ENCODE measurements around the gene ULBP2. TPM values are rescaled to one million over a fixed set of nuclear protein-coding genes. Genes with fewer than 3 reads are reported as not detected.
"Not testable (repeated sequence)": the region's sequence is repeated elsewhere in the genome, so short reads cannot be mapped to it uniquely, and the experiment has no call there.

Gene ULBP2
- total RNA-seq, 5 donors from 2014 or later (not counting 1 experiment from before 2014, with no cell fraction given): 0.20 to 3.9 (median 1.6) TPM; not detected in 2

DNA sequence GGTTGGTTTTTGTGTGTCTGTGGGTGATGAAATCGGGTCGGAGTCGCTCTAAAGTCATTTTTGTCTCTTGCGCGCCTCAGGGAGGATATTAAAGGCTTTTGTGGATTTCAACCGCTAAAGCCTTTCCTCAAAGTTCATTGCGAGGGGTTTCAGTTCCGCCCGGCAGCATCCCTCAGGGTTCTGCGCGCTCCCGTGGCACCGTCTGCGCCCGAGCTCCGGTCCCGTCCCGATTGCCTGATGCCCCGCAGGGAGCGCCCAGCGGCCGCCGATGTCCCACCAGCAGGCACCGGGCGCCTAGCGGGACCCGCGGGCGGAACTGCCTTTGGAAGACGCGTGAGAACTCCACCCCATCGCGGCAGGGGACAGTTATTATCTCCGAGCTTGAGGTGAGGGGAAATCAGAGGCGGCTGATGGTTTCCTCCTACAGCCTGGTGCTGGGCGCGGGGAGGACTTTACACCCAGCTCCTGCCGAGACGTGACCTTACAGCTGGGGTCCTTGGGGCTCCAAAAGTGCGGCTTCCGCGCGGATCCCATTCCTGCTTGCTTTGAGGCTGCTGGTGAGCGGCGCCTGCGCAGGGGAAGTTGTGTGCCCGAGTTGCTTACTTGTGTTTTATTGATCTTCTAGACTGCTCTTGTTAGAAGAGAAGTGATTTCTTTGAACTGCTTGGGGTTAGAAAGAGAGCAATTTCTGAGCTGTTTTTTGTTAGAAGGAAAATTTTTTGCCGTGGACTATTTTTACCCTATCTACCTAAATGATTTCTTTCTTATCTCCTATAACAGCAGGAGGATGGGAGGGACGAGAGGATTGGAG lies 49.1 kb downstream of the ULBP2 start:
- Histone ChIP-seq H3K27me3 (replicated peaks in 1 of 2; ENCODE audit: control insufficient read depth in 2 of 2, extremely low read depth in 1 of 2, insufficient read depth in 2 of 2, low read length in 1 of 2) (peaks cover 22 to 78% of the 10 kb centered on the region in 2 experiments), H3K27ac (ENCODE audit: low read length) (no peak overlapping the region), H3K9me3 (no peaks in the 10 kb centered on the region), H3K4me3 (ENCODE audit: control insufficient read depth in 1 of 2, extremely low read depth in 1 of 2, low read length in 1 of 2) (peak overlapping the region; percentile 30 to 79), H3K36me3 (ENCODE audit: control insufficient read depth in 2 of 2, extremely low read depth in 1 of 2, insufficient read depth in 1 of 2, low read length in 1 of 2) (no peaks in the 10 kb centered on the region), H3K4me1 (ENCODE audit: control insufficient read depth in 1 of 2, extremely low read depth in 1 of 2, insufficient read depth in 2 of 2, low read length in 2 of 2) (peaks cover 18 to 35% of the 10 kb centered on the region in 2 experiments)
- Mint-ChIP-seq H3K36me3 (peaks cover 4% of the 10 kb centered on the region), H3K4me3 (peak overlapping the region; percentile 70 to 82 (median 72)), H3K27me3 (peaks cover 89 to 96% of the 10 kb centered on the region in 2 donors), H3K4me1 (peaks cover 27 to 35% (median 34%) of the 10 kb centered on the region in 3 donors), H3K27ac (no peak overlapping the region), H3K9me3 (peaks cover 3 to 6% (median 6%) of the 10 kb centered on the region in 3 donors)
- DNase-seq (peak in 4 of 35 experiments; percentile 19 to 52 (median 32)), ATAC-seq (replicated peaks in 1 of 4) (peak; percentile 43 to 72 (median 55))
- ChIA-PET POLR2A (interaction anchor here in 1 of 2 donors (0.6 kb wide), 1 partner anchor 27 kb away, joined by 3 read pairs; the partner anchor contains the start of gene ULBP1), CTCF (no interaction called here)
- WGBS (ENCODE audit: insufficient coverage): 1% methylated on average over 46 of the region's 49 CpGs

DNA sequence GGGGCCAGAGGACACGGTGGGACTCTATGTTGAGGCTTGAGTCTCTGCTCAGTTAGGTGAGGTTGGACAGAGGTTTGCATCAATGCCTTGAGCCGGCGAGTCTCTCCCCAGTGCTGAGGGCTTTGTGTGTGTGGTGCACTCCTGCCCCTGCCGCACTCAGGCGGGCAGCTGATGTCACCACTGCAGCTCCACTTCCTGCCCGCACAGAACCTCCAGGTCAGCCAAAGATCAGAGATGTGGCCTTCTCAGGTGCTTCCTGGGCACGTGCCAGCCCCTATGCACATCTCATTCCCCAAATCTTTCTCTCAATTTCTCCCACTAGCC lies 49.6 kb downstream of the ULBP2 start:
- Mint-ChIP-seq H3K4me1 (peaks cover 27 to 35% (median 34%) of the 10 kb centered on the region in 3 donors), H3K27me3 (peaks cover 88 to 96% of the 10 kb centered on the region in 2 donors), H3K4me3 (peak overlapping the region; percentile 70 to 82 (median 72))
- POLR2A ChIA-PET: interaction anchor here in 1 of 2 donors (0.6 kb wide), 1 partner anchor 28 kb away, joined by 3 read pairs; the partner anchor contains the start of gene ULBP1
- ATAC-seq (replicated peaks in 1 of 4) (peak; percentile 51 to 74 (median 58)), DNase-seq (peak in 1 of 35 experiments; percentile 25)
- H3K36me3 Mint-ChIP-seq; H3K9me3 Mint-ChIP-seq; H3K9me3 ChIP-seq; H3K27ac Mint-ChIP-seq; H3K27ac ChIP-seq (ENCODE audit: low read length); CTCF ChIA-PET; H3K36me3 ChIP-seq (ENCODE audit: control insufficient read depth in 2 of 2, extremely low read depth in 1 of 2, insufficient read depth in 1 of 2, low read length in 1 of 2): not testable (repeated sequence)
- WGBS (ENCODE audit: insufficient coverage): no CpG with 5 or more reads among the region's 7 CpGs
- Histone ChIP-seq H3K4me3 (ENCODE audit: control insufficient read depth in 1 of 2, extremely low read depth in 1 of 2, low read length in 1 of 2) (peak overlapping the region in 1 of 2 donors; percentile 79), H3K27me3 (replicated peaks in 1 of 2; ENCODE audit: control insufficient read depth in 2 of 2, extremely low read depth in 1 of 2, insufficient read depth in 2 of 2, low read length in 1 of 2) (peaks cover 19 to 78% of the 10 kb centered on the region in 2 experiments), H3K4me1 (ENCODE audit: control insufficient read depth in 1 of 2, extremely low read depth in 1 of 2, insufficient read depth in 2 of 2, low read length in 2 of 2) (peaks cover 18 to 35% of the 10 kb centered on the region in 2 experiments)

DNA sequence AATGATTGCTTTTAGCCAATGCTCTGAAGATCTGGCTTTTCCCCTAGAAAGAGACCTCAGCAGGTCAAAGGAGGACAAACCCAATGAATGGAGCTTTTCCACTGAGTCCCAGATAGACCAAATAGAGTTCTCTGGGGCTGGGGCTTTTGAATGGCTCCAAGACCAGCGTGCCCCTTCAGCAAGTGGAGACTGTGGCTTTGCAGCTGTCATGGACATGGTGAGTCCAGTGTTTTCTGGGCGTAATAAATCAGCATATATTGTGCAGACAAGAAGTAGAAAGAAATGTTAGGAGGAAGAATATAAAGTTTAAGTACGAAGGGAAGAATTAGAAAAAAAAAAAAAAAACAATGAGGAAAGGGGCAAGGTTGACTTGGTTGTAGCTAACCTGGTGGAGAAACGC lies 50.0 kb downstream of the ULBP2 start:
- H3K27ac ChIP-seq (ENCODE audit: low read length): no peak overlapping the region
- no peaks in the 10 kb centered on the region for H3K36me3 ChIP-seq (ENCODE audit: control insufficient read depth in 2 of 2, extremely low read depth in 1 of 2, insufficient read depth in 1 of 2, low read length in 1 of 2)
- H3K36me3 Mint-ChIP-seq: peaks cover 4% of the 10 kb centered on the region
- 25% methylated on average over 1 of the region's 4 CpGs for WGBS (ENCODE audit: insufficient coverage)
- H3K4me3 ChIP-seq (ENCODE audit: control insufficient read depth in 1 of 2, extremely low read depth in 1 of 2, low read length in 1 of 2): peak overlapping the region in 1 of 2 donors; percentile 79
- H3K27ac Mint-ChIP-seq: no peak overlapping the region
- H3K4me1 Mint-ChIP-seq: peaks cover 27 to 35% (median 34%) of the 10 kb centered on the region in 3 donors
- peaks cover 3 to 6% (median 6%) of the 10 kb centered on the region in 3 donors for H3K9me3 Mint-ChIP-seq
- peaks cover 88 to 95% of the 10 kb centered on the region in 2 donors for H3K27me3 Mint-ChIP-seq
- peaks cover 16 to 74% of the 10 kb centered on the region in 2 experiments for H3K27me3 ChIP-seq (replicated peaks in 1 of 2; ENCODE audit: control insufficient read depth in 2 of 2, extremely low read depth in 1 of 2, insufficient read depth in 2 of 2, low read length in 1 of 2)
- peaks cover 18 to 35% of the 10 kb centered on the region in 2 experiments for H3K4me1 ChIP-seq (ENCODE audit: control insufficient read depth in 1 of 2, extremely low read depth in 1 of 2, insufficient read depth in 2 of 2, low read length in 2 of 2)
- CTCF ChIA-PET: no interaction called here
- DNase-seq (no peak), ATAC-seq (replicated peaks in 1 of 4) (no peak)
- peak overlapping the region in 2 of 3 donors; percentile 72 to 82 for H3K4me3 Mint-ChIP-seq
- H3K9me3 ChIP-seq: no peaks in the 10 kb centered on the region
- POLR2A ChIA-PET: interaction anchor here in 1 of 2 donors (0.7 kb wide), 1 partner anchor 850 kb away, joined by 4 read pairs; no protein-coding TSS in a partner anchor

DNA sequence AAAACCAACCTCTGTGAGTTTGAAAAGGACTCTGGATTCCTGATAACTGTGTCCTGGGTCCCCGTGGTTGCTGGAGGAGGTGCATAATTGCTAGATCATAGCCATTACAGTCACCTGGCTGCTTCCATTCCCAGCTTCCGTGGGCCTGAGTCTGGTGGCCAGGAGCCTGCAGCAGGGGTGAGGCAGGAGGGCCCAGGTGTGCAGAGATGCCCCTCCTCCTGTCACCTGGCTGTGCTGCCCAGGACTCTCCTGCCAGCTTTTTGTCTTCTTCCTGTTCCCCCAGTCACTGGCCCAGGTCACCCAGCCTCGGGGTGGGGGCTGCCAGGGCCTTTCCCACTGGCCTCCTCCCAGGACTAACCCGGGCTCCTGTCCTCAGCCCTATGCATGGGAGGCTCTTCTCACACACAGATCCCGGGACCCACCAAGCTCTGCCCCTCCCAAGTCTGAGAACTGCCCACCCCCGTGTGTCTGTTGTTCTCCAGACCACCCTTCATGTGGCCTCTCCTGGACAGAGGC lies 53.5 kb downstream of the ULBP2 start:
- Histone ChIP-seq H3K27me3 (replicated peaks in 1 of 2; ENCODE audit: control insufficient read depth in 2 of 2, extremely low read depth in 1 of 2, insufficient read depth in 2 of 2, low read length in 1 of 2) (peaks cover 4 to 55% of the 10 kb centered on the region in 2 experiments), H3K9me3 (no peaks in the 10 kb centered on the region), H3K4me1 (ENCODE audit: control insufficient read depth in 1 of 2, extremely low read depth in 1 of 2, insufficient read depth in 2 of 2, low read length in 2 of 2) (peaks cover 8 to 19% of the 10 kb centered on the region in 2 experiments), H3K4me3 (ENCODE audit: control insufficient read depth in 1 of 2, extremely low read depth in 1 of 2, low read length in 1 of 2) (no peak overlapping the region), H3K27ac (ENCODE audit: low read length) (no peak overlapping the region), H3K36me3 (ENCODE audit: control insufficient read depth in 2 of 2, extremely low read depth in 1 of 2, insufficient read depth in 1 of 2, low read length in 1 of 2) (no peaks in the 10 kb centered on the region)
- no peak overlapping the region for H3K4me3 Mint-ChIP-seq
- DNase-seq: no peak
- POLR2A ChIA-PET: no interaction called here
- ATAC-seq (replicated peaks in 1 of 4): no peak
- H3K4me1 Mint-ChIP-seq: peaks cover 14 to 22% (median 17%) of the 10 kb centered on the region in 3 donors
- H3K9me3 Mint-ChIP-seq: no peaks in the 10 kb centered on the region
- H3K27ac Mint-ChIP-seq: no peak overlapping the region
- H3K36me3 Mint-ChIP-seq: peaks cover 6% of the 10 kb centered on the region
- WGBS (ENCODE audit: insufficient coverage): 79% methylated on average over 6 of the region's 6 CpGs
- H3K27me3 Mint-ChIP-seq: peaks cover 70 to 75% of the 10 kb centered on the region in 2 donors
- CTCF ChIA-PET: no interaction called here

DNA sequence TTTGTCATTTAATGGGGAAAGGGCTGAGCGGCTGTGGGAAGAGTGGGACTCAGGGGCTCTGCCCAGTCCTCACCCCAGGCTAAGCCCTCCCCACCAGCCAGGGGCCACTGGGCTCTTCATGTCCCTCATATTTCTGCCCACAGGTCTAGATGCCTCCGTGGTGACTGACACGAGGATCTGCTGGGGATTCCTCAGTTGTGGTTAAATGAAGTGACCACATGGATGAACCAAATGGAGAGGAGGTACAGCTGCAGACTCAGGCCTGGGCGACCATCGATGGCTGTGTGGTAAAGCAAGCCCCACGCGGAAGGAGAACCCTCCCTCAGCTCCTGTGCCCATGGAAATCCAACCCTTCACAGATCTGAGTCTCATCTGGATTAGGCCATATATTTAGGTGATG lies 54.2 kb downstream of the ULBP2 start:
- WGBS (ENCODE audit: insufficient coverage): no CpG with 5 or more reads among the region's 7 CpGs
- Histone ChIP-seq H3K36me3 (ENCODE audit: control insufficient read depth in 2 of 2, extremely low read depth in 1 of 2, insufficient read depth in 1 of 2, low read length in 1 of 2) (no peaks in the 10 kb centered on the region), H3K4me1 (ENCODE audit: control insufficient read depth in 1 of 2, extremely low read depth in 1 of 2, insufficient read depth in 2 of 2, low read length in 2 of 2) (peaks cover 9 to 15% of the 10 kb centered on the region in 2 experiments), H3K4me3 (ENCODE audit: control insufficient read depth in 1 of 2, extremely low read depth in 1 of 2, low read length in 1 of 2) (no peak overlapping the region), H3K27me3 (replicated peaks in 1 of 2; ENCODE audit: control insufficient read depth in 2 of 2, extremely low read depth in 1 of 2, insufficient read depth in 2 of 2, low read length in 1 of 2) (peaks cover 4 to 51% of the 10 kb centered on the region in 2 experiments), H3K27ac (ENCODE audit: low read length) (no peak overlapping the region), H3K9me3 (no peaks in the 10 kb centered on the region)
- DNase-seq (no peak), ATAC-seq (replicated peaks in 1 of 4) (no peak)
- Mint-ChIP-seq H3K27me3 (peaks cover 65 to 68% of the 10 kb centered on the region in 2 donors), H3K27ac (no peak overlapping the region), H3K9me3 (no peaks in the 10 kb centered on the region), H3K36me3 (peaks cover 6% of the 10 kb centered on the region), H3K4me3 (no peak overlapping the region), H3K4me1 (peaks cover 15 to 22% (median 17%) of the 10 kb centered on the region in 3 donors)
- CTCF ChIA-PET: no interaction called here
- POLR2A ChIA-PET: no interaction called here
